Myometrial cell (primary cell): Measurements from ENCODE around the gene SIGLEC7. TPM values are rescaled to one million over a fixed set of nuclear protein-coding genes. Genes with fewer than 3 reads are reported as not detected.

Experiments
- total RNA-seq: library from RNA; depleted of rRNA; stranded (reverse); fragments of >200 nt; gene quantifications from 2 replicates; pipeline ENCODE4 v1.2.3, GENCODE V29; 2015

The SIGLEC7 gene
- not detected in 2 replicates for total RNA-seq

GRCh38 chr19:51142119-51142518 is at the start of gene SIGLEC7:
Gene SIGLEC7 (plus strand): TSS chr19:51142301. CDS start chr19:51142370, 69 bp downstream.

GRCh38 chr19:51108066-51108804 is 33.9 kb upstream of the SIGLEC7 start, which contains the start of gene CTU1:
Gene CTU1 (minus strand): TSS chr19:51108409. CDS start chr19:51104569, 3,840 bp downstream.

GRCh38 chr19:51124729-51125128 is 17.4 kb upstream of the SIGLEC7 start, which contains the start of gene SIGLEC9:
Gene SIGLEC9 (plus strand): TSS chr19:51124906. CDS start chr19:51124975, 69 bp downstream.

Other genes starting within 250 kb of the SIGLEC7 start
- not detected in 2 replicates for gene KLK4, start 230.9 kb upstream of the SIGLEC7 start, total RNA-seq
- not detected in 2 replicates for gene KLK5, start 189.3 kb upstream of the SIGLEC7 start, total RNA-seq
- not detected in 2 replicates for gene KLK6, start 172.7 kb upstream of the SIGLEC7 start, total RNA-seq
- not detected in 2 replicates for gene KLK7, start 158.4 kb upstream of the SIGLEC7 start, total RNA-seq
- not detected in 2 replicates for gene KLK8, start 140.7 kb upstream of the SIGLEC7 start, total RNA-seq
- gene KLK10, start 122.6 kb upstream of the SIGLEC7 start, total RNA-seq = not detected in 2 replicates
- gene KLK11, start 115.7 kb upstream of the SIGLEC7 start, total RNA-seq = not detected in 2 replicates
- not detected in 2 replicates for gene KLK12, start 107.3 kb upstream of the SIGLEC7 start, total RNA-seq
- gene KLK13, start 77.2 kb upstream of the SIGLEC7 start, total RNA-seq = not detected in 2 replicates
- gene KLK14, start 59.4 kb upstream of the SIGLEC7 start, total RNA-seq = not detected in 2 replicates
- gene CTU1, start 33.9 kb upstream of the SIGLEC7 start, total RNA-seq = 9.4 and 9.8 TPM in 2 replicates
- gene SIGLEC9, start 17.4 kb upstream of the SIGLEC7 start, total RNA-seq = 1.1 TPM in 1 of 2 replicates, not detected in the other
- gene CD33, start 82.8 kb downstream of the SIGLEC7 start, total RNA-seq = not detected in 2 replicates
- not detected in 2 replicates for gene SIGLECL1, start 108.8 kb downstream of the SIGLEC7 start, total RNA-seq
- not detected in 2 replicates for gene IGLON5, start 169.3 kb downstream of the SIGLEC7 start, total RNA-seq
- 0.29 and 0.35 TPM in 2 replicates for gene VSIG10L, start 199.8 kb downstream of the SIGLEC7 start, total RNA-seq
- 105 and 157 TPM in 2 replicates for gene ETFB, start 224.1 kb downstream of the SIGLEC7 start, total RNA-seq
- gene CLDND2, start 226.7 kb downstream of the SIGLEC7 start, total RNA-seq = not detected in 2 replicates
- not detected in 2 replicates for gene NKG7, start 230.4 kb downstream of the SIGLEC7 start, total RNA-seq
- gene LIM2, start 245.7 kb downstream of the SIGLEC7 start, total RNA-seq = not detected in 2 replicates
- gene C19orf84, start 248.3 kb downstream of the SIGLEC7 start, total RNA-seq = not detected in 2 replicates